ENCODE measurements around the gene SLC22A5. TPM values are rescaled to one million over a fixed set of nuclear protein-coding genes. Genes with fewer than 3 reads are reported as not detected.

The SLC22A5 gene
- polyA plus RNA-seq, 2 of the 4 experiments (the other 2 are of a cell fraction) = 27.4 to 35.3 TPM

- TF ChIP-seq JUN (IDR thresholded peaks at IDR 0.05) = no peak
These were observed 47.2 kb upstream of the SLC22A5 start (continued) for GRCh38 chr5:132322266-132322665.

GRCh38 chr5:132323202-132323601 is 46.3 kb upstream of the SLC22A5 start:
- FAIRE-seq (no peak), ATAC-seq (no peak), DNase-seq (ENCODE audit: low read depth in 1 of 2, low spot score in 1 of 2) (no peak)
- H3K4me3 ChIP-seq = no peak overlapping the region
- H3K27ac ChIP-seq = no peak overlapping the region
- H3K4me1 ChIP-seq = peaks cover 15% of the 10 kb centered on the region; the same call in 2 of the 3 replicates
- WGBS (ENCODE audit: missing lambda C conversion rate) = 93% methylated on average over 5 of the region's 5 CpGs
- ChIA-PET POLR2A (interaction anchor here (1.4 kb wide), 1 partner anchor 29 kb away, joined by 4 read pairs; the partner anchor contains the start of gene SLC22A4), CTCF (interaction anchor here (1.3 to 2.4 kb wide), 4 partner anchors 7 to 85 kb away, joined by 5 to 9 read pairs (median 6); no protein-coding TSS in a partner anchor)
- TF ChIP-seq ATOH8 (CRISPR knock-in tag; IDR thresholded peaks at IDR 0.05; ENCODE audit: low read depth) (no peak), PHF8 (IDR thresholded peaks at IDR 0.05; ENCODE audit: borderline replicate concordance, low read depth) (no peak), MAFK (IDR thresholded peaks at IDR 0.05; ENCODE audit: partially characterized antibody) (no peak), JUN (IDR thresholded peaks at IDR 0.05) (no peak), ZC3H11A (IDR thresholded peaks at IDR 0.05) (no peak), REST (IDR thresholded peaks at IDR 0.05) (no peak), FOSB (CRISPR knock-in tag; IDR thresholded peaks at IDR 0.05) (no peak), HEYL (CRISPR knock-in tag; IDR thresholded peaks at IDR 0.05) (no peak), MAX (IDR thresholded peaks at IDR 0.05) (no peak), RCOR1 (IDR thresholded peaks at IDR 0.05; ENCODE audit: low read depth, low read length) (no peak), SREBF2 (IDR thresholded peaks at IDR 0.05) (no peak), NFE2L2 (conservative IDR thresholded peaks at IDR 0.05; ENCODE audit: low read length) (no peak), CBX8 (IDR thresholded peaks at IDR 0.05) (no peak), CHD2 (IDR thresholded peaks at IDR 0.05; ENCODE audit: low read length, partially characterized antibody) (no peak), RAD21 (conservative IDR thresholded peaks at IDR 0.05 in 1 of 2, IDR thresholded peaks at IDR 0.05 in 1 of 2) (no peak), MYC (IDR thresholded peaks at IDR 0.05; ENCODE audit: borderline replicate concordance, low read length) (no peak), NR3C1 (IDR thresholded peaks at IDR 0.05) (no peak), CBX2 (IDR thresholded peaks at IDR 0.05; ENCODE audit: borderline replicate concordance, low read depth) (no peak), PBX3 (IDR thresholded peaks at IDR 0.05) (no peak)
- no peaks in the 10 kb centered on the region for H3K9me3 ChIP-seq
- no peak overlapping the region for H3K4me2 ChIP-seq

GRCh38 chr5:132325691-132326090 is 43.8 kb upstream of the SLC22A5 start:
- POLR2A ChIA-PET = interaction anchor here (0.6 to 0.7 kb wide), 2 partner anchors 231 to 638 kb away, joined by 3 read pairs; partner anchors contain the start of genes AFF4 and RAD50
- no peak for ATAC-seq
- TF ChIP-seq BCL3 (IDR thresholded peaks at IDR 0.05) (no peak), PHF8 (IDR thresholded peaks at IDR 0.05; ENCODE audit: borderline replicate concordance, low read depth) (no peak), RCOR1 (IDR thresholded peaks at IDR 0.05; ENCODE audit: low read depth, low read length) (no peak), JUN (IDR thresholded peaks at IDR 0.05) (no peak), ESRRA (IDR thresholded peaks at IDR 0.05; ENCODE audit: borderline replicate concordance, low read length) (no peak), CHD4 (IDR thresholded peaks at IDR 0.05; ENCODE audit: borderline replicate concordance) (no peak), GATA3 (IDR thresholded peaks at IDR 0.05; ENCODE audit: borderline replicate concordance) (no peak), PBX3 (IDR thresholded peaks at IDR 0.05) (no peak), NPAS2 (CRISPR knock-in tag; IDR thresholded peaks at IDR 0.05; ENCODE audit: borderline replicate concordance) (no peak)

More at GRCh38 chr5:132325691-132326090, 43.8 kb upstream of the SLC22A5 start:
- DNase-seq (ENCODE audit: low read depth in 1 of 2, low spot score in 1 of 2) (no peak), FAIRE-seq (no peak)
- H3K4me1 ChIP-seq = peaks cover 9% of the 10 kb centered on the region; the same call in 2 of the 3 replicates
- H3K27ac ChIP-seq = no peak overlapping the region
- no peaks in the 10 kb centered on the region for H3K9me3 ChIP-seq
- 91% methylated on average over 4 of the region's 4 CpGs for WGBS (ENCODE audit: missing lambda C conversion rate)
- H3K4me2 ChIP-seq = no peak overlapping the region
- CTCF ChIA-PET = interaction anchor here (0.8 to 3.3 kb wide), 9 partner anchors 10 to 135 kb away, joined by 3 to 13 read pairs (median 3); no protein-coding TSS in a partner anchor
- no peak overlapping the region for H3K4me3 ChIP-seq
